A549 (cell line): ENCODE measurements around the gene METTL3. TPM values are rescaled to one million over a fixed set of nuclear protein-coding genes. Genes with fewer than 3 reads are reported as not detected.

Source experiments
- ATAC-seq, 2 experiments: fragments of 200-7000 bp in 1 of 2; fragments of >200 bp in 1 of 2; cut with Nextera tagmentation in 1 of 2; cut with Tn5 transposase in 1 of 2; 3 replicates each; pipeline versions ENCODE4 v1.8.0 to v1.9.1; 2018 to 2020; ENCODE audit warnings: mild to moderate bottlenecking in 1 of 2, moderate library complexity in 1 of 2
- CTCF ChIA-PET: fragments of 300-600 bp; sonication (Branson Sonifier 250); formaldehyde crosslinking; extraction: SDS; loops from one replicate; lab custom pipeline; 2021; ENCODE audit warnings: antibody characterized with exemption, inconsistent platforms; lab: Yijun Ruan, JAX
- POLR2A ChIA-PET: fragments of 350-600 bp; formaldehyde crosslinking; extraction: SDS; loops from one replicate; lab custom pipeline; 2021; ENCODE audit warnings: antibody characterized with exemption, inconsistent platforms; lab: Yijun Ruan, JAX
- DNase-seq, 2 experiments: peaks; one replicate each; pipeline versions ENCODE4 v3.0.0 to v3.0.0-alpha.2; 2011 to 2016; ENCODE audit warnings: low read depth in 1 of 2, low spot score in 1 of 2
- FAIRE-seq: peaks from 2 replicates; lab custom pipeline; 2011; peaks lifted over from hg19 to GRCh38; lab: Jason Lieb, UNC
- H3K27ac ChIP-seq, 2 experiments: fragments of >200 bp; sonication (Bioruptor Twin); formaldehyde crosslinking; 3 replicates each; pipeline ENCODE4 v1.5.1; 2016 to 2017
- H3K4me1 ChIP-seq: fragments of >200 bp; sonication (Bioruptor Twin); formaldehyde crosslinking; 3 replicates; pipeline ENCODE4 v1.6.1; 2016
- H3K4me2 ChIP-seq: fragments of >200 bp; sonication (Bioruptor Twin); formaldehyde crosslinking; 3 replicates; pipeline ENCODE4 v1.6.1; 2016
- H3K4me3 ChIP-seq: fragments of >200 bp; sonication (Bioruptor Twin); formaldehyde crosslinking; 3 replicates; pipeline ENCODE4 v1.5.1; 2016
- H3K9me3 ChIP-seq: fragments of >200 bp; sonication (Bioruptor Twin); formaldehyde crosslinking; 3 replicates; pipeline ENCODE4 v1.6.1; 2016
- CBX8 ChIP-seq: fragments of 200-600 bp; sonication (generic); IDR thresholded peaks from 2 replicates; pipeline ENCODE4 v1.6.1; 2016
- CEBPB ChIP-seq, 2 experiments: fragments of >200 bp in 1 of 2; sonication (Bioruptor Twin) in 1 of 2; formaldehyde crosslinking in 1 of 2; IDR thresholded peaks; 2 replicates each; pipeline ENCODE4 v1.6.1; 2012 to 2016
- EP300 ChIP-seq, 2 experiments: fragments of >200 bp; sonication (Bioruptor Twin); formaldehyde crosslinking; IDR thresholded peaks; 2 replicates in 1 of 2; 3 replicates in 1 of 2; pipeline ENCODE4 v1.6.1; 2016 to 2017
- ESRRA ChIP-seq: fragments of 150-350 bp; IDR thresholded peaks from 2 replicates; pipeline ENCODE4 v1.6.1; 2014; ENCODE audit warnings: mild to moderate bottlenecking, low read length, borderline replicate concordance
- HDAC2 ChIP-seq: fragments of 200-600 bp; sonication (generic); IDR thresholded peaks from 2 replicates; pipeline ENCODE4 v1.6.1; 2016
- KDM1A ChIP-seq: fragments of 200-600 bp; sonication (generic); IDR thresholded peaks from 2 replicates; pipeline ENCODE4 v1.6.1; 2016; ENCODE audit warnings: low read depth, mild to moderate bottlenecking
- MYC ChIP-seq: IDR thresholded peaks from 2 replicates; pipeline ENCODE4 v1.6.1; 2012; ENCODE audit warnings: mild to moderate bottlenecking, inconsistent platforms, low read length, improper control_type of control experiment, borderline replicate concordance
- NR3C1 ChIP-seq: fragments of >200 bp; sonication (Bioruptor Twin); formaldehyde crosslinking; IDR thresholded peaks from 3 replicates; pipeline ENCODE4 v1.6.1; 2017
- POLR2AphosphoS2 ChIP-seq: conservative IDR thresholded peaks from 2 replicates; pipeline ENCODE4 v1.6.1; 2012; ENCODE audit warnings: low read length, improper control_type of control experiment, inconsistent platforms
- RAD21 ChIP-seq, 2 experiments: fragments of >200 bp in 1 of 2; sonication (Bioruptor Twin) in 1 of 2; formaldehyde crosslinking in 1 of 2; IDR thresholded peaks in 1 of 2; conservative IDR thresholded peaks in 1 of 2; 2 replicates in 1 of 2; 3 replicates in 1 of 2; pipeline ENCODE4 v1.6.1; 2012 to 2018; ENCODE audit warnings: inconsistent platforms in 1 of 2
- RCOR1 ChIP-seq: fragments of 150-350 bp; IDR thresholded peaks from 2 replicates; pipeline ENCODE4 v1.6.1; 2014; ENCODE audit warnings: antibody characterized with exemption, low read length, low read depth
- RFX5 ChIP-seq: fragments of 450-650 bp; IDR thresholded peaks from 2 replicates; pipeline ENCODE4 v1.7.1; 2014; ENCODE audit warnings: antibody characterized with exemption, mild to moderate bottlenecking, moderate library complexity
- SMC3 ChIP-seq: fragments of >200 bp; sonication (Bioruptor Twin); formaldehyde crosslinking; IDR thresholded peaks from 3 replicates; pipeline ENCODE4 v1.6.1; 2018; ENCODE audit warnings: inconsistent platforms
- SREBF2 ChIP-seq: fragments of 450-650 bp; IDR thresholded peaks from 2 replicates; pipeline ENCODE4 v1.6.1; 2014; ENCODE audit warnings: mild to moderate bottlenecking, moderate library complexity
- TFCP2L1 ChIP-seq: fragments of 250-450 bp; sonication (Bioruptor Pico); IDR thresholded peaks from 2 replicates; pipeline ENCODE4 v1.5.0; 2021; ENCODE audit warnings: mild to moderate bottlenecking
- TP53 ChIP-seq: fragments of 250-450 bp; sonication (Bioruptor Pico); IDR thresholded peaks from 2 replicates; pipeline ENCODE4 v1.5.0; 2021; ENCODE audit warnings: mild to moderate bottlenecking, moderate library complexity
- ZFP36 ChIP-seq: fragments of 450-650 bp; IDR thresholded peaks from 2 replicates; pipeline ENCODE4 v1.6.1; 2014; ENCODE audit warnings: borderline replicate concordance; ENCODE audit not compliant: partially characterized antibody
- WGBS: methylation state at CpG from one replicate; pipeline ENCODE4 v1.1.6; 2017; ENCODE audit errors: missing lambda C conversion rate; 5-methylcytosine and 5-hydroxymethylcytosine counted together
- polyA plus RNA-seq, 4 experiments: library from polyadenylated mRNA; depleted of rRNA in 3 of 4; stranded (reverse); fragments of >200 nt; fragmentation: RNase III in 1 of 4; extraction: RNeasy Plus Mini Kit Qiagen cat#74134 plus additional on column Dnase treatment in 1 of 4; gene quantifications; 2 replicates in 3 of 4; 3 replicates in 1 of 4; pipeline ENCODE4 v1.2.3, GENCODE V29; 2011 to 2017
- TF ChIP-seq, protein P1 (sequence below): IDR thresholded peaks from 2 replicates; pipeline ENCODE4 v1.6.1; 2012
- TF ChIP-seq, protein P2 (sequence below): IDR thresholded peaks from 2 replicates; pipeline ENCODE4 v1.6.1; 2012
- TF ChIP-seq, protein P3 (sequence below): fragments of >200 bp; sonication (Bioruptor Twin); formaldehyde crosslinking; IDR thresholded peaks from 2 replicates; pipeline ENCODE4 v1.6.1; 2016
- TF ChIP-seq, protein P4 (sequence below): fragments of 200-600 bp; sonication (generic); IDR thresholded peaks from 2 replicates; pipeline ENCODE4 v1.6.1; 2016; ENCODE audit warnings: antibody characterized with exemption, mild to moderate bottlenecking, moderate library complexity
- TF ChIP-seq, protein P5 (sequence below): fragments of >200 bp; sonication (Bioruptor Twin); formaldehyde crosslinking; IDR thresholded peaks from 3 replicates; pipeline ENCODE4 v1.5.1; 2016
- TF ChIP-seq, protein P6 (sequence below): IDR thresholded peaks from 2 replicates; pipeline ENCODE4 v1.6.1; 2012; ENCODE audit warnings: low read depth, borderline replicate concordance
- TF ChIP-seq, protein P7 (sequence below): fragments of 250-450 bp; sonication (Bioruptor Pico); IDR thresholded peaks from 2 replicates; pipeline ENCODE4 v1.5.0; 2020; ENCODE audit warnings: low read depth, mild to moderate bottlenecking, moderate library complexity

Gene METTL3
- polyA plus RNA-seq, 2 of the 4 experiments (the other 2 are of a cell fraction), result 63.2 to 103 TPM

DNA sequence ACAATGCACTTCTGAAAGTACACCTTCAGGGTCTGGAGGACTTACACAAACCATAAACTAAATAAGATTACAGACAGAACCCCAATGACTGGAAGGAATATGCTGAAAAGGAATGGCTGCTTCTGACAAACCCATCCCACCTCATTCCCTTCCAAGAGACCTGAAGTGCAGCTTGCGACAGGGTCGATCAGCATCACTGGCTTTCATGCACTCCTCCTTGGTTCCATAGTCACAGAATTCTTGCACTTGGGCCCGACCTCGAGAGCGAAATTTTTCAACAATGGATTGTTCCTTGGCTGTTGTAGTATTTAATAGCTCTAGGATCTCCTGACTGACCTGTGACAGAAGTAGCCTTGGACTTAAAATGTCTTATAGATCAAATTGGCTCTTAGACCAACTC lies 9.6 kb downstream of the METTL3 start:
- FAIRE-seq (no peak), DNase-seq (no peak), ATAC-seq (no peak)
- Histone ChIP-seq H3K9me3 (no peaks in the 10 kb centered on the region), H3K27ac (no peak overlapping the region), H3K4me1 (no peaks in the 10 kb centered on the region), H3K4me2 (no peak overlapping the region), H3K4me3 (no peak overlapping the region)
- WGBS, result over 99% methylated on average over 5 of the region's 5 CpGs
- CTCF ChIA-PET, result interaction anchor here (0.7 to 1.5 kb wide), 2 partner anchors 40 to 57 kb away, joined by 3 to 4 read pairs; no protein-coding TSS in a partner anchor
- POLR2A ChIA-PET, result interaction anchor here (2.6 kb wide), 1 partner anchor 9 kb away, joined by 10 read pairs; the partner anchor contains the start of gene METTL3
- TF ChIP-seq ESRRA (no peak), ZFP36 (no peak), TP53 (no peak), TFCP2L1 (CRISPR knock-in tag) (no peak), RCOR1 (no peak)
- TF ChIP-seq, protein P1, sequence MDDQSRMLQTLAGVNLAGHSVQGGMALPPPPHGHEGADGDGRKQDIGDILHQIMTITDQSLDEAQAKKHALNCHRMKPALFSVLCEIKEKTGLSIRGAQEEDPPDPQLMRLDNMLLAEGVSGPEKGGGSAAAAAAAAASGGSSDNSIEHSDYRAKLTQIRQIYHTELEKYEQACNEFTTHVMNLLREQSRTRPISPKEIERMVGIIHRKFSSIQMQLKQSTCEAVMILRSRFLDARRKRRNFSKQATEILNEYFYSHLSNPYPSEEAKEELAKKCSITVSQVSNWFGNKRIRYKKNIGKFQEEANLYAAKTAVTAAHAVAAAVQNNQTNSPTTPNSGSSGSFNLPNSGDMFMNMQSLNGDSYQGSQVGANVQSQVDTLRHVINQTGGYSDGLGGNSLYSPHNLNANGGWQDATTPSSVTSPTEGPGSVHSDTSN, result no peak
- TF ChIP-seq, protein P2, sequence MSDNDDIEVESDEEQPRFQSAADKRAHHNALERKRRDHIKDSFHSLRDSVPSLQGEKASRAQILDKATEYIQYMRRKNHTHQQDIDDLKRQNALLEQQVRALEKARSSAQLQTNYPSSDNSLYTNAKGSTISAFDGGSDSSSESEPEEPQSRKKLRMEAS, result no peak
- TF ChIP-seq, protein P3, sequence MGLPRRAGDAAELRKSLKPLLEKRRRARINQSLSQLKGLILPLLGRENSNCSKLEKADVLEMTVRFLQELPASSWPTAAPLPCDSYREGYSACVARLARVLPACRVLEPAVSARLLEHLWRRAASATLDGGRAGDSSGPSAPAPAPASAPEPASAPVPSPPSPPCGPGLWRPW, result no peak
- TF ChIP-seq, protein P4, sequence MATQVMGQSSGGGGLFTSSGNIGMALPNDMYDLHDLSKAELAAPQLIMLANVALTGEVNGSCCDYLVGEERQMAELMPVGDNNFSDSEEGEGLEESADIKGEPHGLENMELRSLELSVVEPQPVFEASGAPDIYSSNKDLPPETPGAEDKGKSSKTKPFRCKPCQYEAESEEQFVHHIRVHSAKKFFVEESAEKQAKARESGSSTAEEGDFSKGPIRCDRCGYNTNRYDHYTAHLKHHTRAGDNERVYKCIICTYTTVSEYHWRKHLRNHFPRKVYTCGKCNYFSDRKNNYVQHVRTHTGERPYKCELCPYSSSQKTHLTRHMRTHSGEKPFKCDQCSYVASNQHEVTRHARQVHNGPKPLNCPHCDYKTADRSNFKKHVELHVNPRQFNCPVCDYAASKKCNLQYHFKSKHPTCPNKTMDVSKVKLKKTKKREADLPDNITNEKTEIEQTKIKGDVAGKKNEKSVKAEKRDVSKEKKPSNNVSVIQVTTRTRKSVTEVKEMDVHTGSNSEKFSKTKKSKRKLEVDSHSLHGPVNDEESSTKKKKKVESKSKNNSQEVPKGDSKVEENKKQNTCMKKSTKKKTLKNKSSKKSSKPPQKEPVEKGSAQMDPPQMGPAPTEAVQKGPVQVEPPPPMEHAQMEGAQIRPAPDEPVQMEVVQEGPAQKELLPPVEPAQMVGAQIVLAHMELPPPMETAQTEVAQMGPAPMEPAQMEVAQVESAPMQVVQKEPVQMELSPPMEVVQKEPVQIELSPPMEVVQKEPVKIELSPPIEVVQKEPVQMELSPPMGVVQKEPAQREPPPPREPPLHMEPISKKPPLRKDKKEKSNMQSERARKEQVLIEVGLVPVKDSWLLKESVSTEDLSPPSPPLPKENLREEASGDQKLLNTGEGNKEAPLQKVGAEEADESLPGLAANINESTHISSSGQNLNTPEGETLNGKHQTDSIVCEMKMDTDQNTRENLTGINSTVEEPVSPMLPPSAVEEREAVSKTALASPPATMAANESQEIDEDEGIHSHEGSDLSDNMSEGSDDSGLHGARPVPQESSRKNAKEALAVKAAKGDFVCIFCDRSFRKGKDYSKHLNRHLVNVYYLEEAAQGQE, result no peak

DNA sequence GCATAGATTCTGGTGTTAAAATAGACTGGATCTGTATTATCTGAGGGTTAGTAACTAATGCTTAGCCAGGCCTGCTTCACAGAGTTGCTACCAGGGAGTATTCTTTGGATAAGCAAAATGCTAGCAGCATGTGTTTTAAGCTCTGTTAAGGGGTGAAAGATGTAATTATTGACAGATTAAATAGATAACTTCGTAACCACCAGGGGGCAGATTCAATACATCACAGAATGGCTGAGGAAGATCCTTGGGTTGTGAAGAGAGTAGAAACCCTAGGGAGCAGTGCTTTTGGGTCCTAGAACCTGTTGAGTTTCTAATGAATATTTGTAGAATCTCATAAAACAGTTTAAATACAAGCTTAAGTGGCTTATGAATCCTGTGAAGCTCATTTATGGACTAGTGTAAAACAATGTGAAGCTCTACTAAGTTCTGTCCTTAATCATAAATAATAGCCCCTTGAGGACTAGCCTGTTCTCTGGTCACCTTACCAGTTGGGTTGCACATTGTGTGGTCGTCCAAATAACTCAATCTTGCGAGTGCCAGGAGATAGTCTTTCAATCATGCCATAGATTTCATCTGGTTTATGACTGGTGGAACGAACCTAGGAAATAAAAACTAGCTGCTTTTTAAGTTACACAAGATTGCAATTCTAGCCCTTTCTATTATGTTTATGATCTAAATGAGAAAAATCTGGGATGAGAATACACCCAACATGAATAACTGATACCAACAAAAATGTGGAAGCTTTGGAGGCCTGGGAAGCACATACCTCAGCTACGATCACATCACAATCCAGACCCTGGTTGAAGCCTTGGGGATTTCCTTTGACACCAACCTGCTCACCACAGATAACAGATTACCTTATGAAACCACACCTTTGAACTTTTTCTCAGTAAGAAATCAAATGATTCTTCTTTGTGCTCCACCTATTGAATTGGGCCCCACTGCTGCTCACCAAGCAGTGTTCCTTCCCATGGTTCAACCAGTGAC lies 12.3 kb downstream of the METTL3 start:
- 51% methylated on average over 5 of the region's 5 CpGs for WGBS
- no peaks in the 10 kb centered on the region for H3K9me3 ChIP-seq
- no peak overlapping the region for H3K4me2 ChIP-seq
- ChIA-PET POLR2A (interaction anchor here (0.8 to 1.3 kb wide), 3 partner anchors 12 to 58 kb away, joined by 4 to 6 read pairs (median 6); partner anchors contain the start of genes METTL3, RAB2B and TOX4), CTCF (interaction anchor here (0.6 to 8.0 kb wide), 32 partner anchors 9 to 1191 kb away, joined by 3 to 84 read pairs (median 6); partner anchors contain the start of genes CHD8, METTL3, RAB2B and SALL2)
- no peak overlapping the region for H3K27ac ChIP-seq
- ATAC-seq (peak; percentile 86 to 87), FAIRE-seq (peak; percentile 59), DNase-seq (peak; percentile 49 to 59)
- H3K4me1 ChIP-seq, result peaks cover 8% of the 10 kb centered on the region; the same call in 2 of the 3 replicates
- H3K4me3 ChIP-seq, result no peak overlapping the region
- TF ChIP-seq, protein P5, sequence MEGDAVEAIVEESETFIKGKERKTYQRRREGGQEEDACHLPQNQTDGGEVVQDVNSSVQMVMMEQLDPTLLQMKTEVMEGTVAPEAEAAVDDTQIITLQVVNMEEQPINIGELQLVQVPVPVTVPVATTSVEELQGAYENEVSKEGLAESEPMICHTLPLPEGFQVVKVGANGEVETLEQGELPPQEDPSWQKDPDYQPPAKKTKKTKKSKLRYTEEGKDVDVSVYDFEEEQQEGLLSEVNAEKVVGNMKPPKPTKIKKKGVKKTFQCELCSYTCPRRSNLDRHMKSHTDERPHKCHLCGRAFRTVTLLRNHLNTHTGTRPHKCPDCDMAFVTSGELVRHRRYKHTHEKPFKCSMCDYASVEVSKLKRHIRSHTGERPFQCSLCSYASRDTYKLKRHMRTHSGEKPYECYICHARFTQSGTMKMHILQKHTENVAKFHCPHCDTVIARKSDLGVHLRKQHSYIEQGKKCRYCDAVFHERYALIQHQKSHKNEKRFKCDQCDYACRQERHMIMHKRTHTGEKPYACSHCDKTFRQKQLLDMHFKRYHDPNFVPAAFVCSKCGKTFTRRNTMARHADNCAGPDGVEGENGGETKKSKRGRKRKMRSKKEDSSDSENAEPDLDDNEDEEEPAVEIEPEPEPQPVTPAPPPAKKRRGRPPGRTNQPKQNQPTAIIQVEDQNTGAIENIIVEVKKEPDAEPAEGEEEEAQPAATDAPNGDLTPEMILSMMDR, result peak; percentile 72
- TF ChIP-seq, protein P1, result no peak
- TF ChIP-seq RCOR1, result no peak
- TF ChIP-seq KDM1A, result no peak
- TF ChIP-seq MYC, result no peak
- TF ChIP-seq RAD21 (conservative IDR thresholded peaks at IDR 0.05 in 1 of 2, IDR thresholded peaks at IDR 0.05 in 1 of 2), result peak; percentile 51 to 53
- no peak for TF ChIP-seq ESRRA
- TF ChIP-seq EP300 (IDR thresholded peaks at IDR 0.05), result no peak
- no peak for TF ChIP-seq CEBPB (IDR thresholded peaks at IDR 0.05)
- no peak for TF ChIP-seq RFX5
- TF ChIP-seq SMC3, result peak; percentile 68
- TF ChIP-seq POLR2AphosphoS2, result no peak
- TF ChIP-seq NR3C1, result no peak
- no peak for TF ChIP-seq CBX8
- TF ChIP-seq TFCP2L1 (CRISPR knock-in tag), result no peak
- TF ChIP-seq, protein P6, sequence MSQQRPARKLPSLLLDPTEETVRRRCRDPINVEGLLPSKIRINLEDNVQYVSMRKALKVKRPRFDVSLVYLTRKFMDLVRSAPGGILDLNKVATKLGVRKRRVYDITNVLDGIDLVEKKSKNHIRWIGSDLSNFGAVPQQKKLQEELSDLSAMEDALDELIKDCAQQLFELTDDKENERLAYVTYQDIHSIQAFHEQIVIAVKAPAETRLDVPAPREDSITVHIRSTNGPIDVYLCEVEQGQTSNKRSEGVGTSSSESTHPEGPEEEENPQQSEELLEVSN, result no peak
- no peak for TF ChIP-seq SREBF2
- TF ChIP-seq, protein P7, sequence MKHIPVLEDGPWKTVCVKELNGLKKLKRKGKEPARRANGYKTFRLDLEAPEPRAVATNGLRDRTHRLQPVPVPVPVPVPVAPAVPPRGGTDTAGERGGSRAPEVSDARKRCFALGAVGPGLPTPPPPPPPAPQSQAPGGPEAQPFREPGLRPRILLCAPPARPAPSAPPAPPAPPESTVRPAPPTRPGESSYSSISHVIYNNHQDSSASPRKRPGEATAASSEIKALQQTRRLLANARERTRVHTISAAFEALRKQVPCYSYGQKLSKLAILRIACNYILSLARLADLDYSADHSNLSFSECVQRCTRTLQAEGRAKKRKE (CRISPR knock-in tag), result no peak
- TF ChIP-seq HDAC2, result no peak
